C4-2B (cell line): ENCODE measurements around the gene BRWD1.

Experiments used
- H3K27ac ChIP-seq: fragments of 450-650 bp; 2 replicates; pipeline ENCODE4 v1.5.1; 2017
- CTCF ChIP-seq: fragments of 450-650 bp; conservative IDR thresholded peaks from 2 replicates; pipeline ENCODE4 v1.5.1; 2017; ENCODE audit warnings: mild to moderate bottlenecking
- ZFX ChIP-seq: fragments of 450-650 bp; IDR thresholded peaks from 2 replicates; pipeline ENCODE4 v1.6.1; 2017

BRWD1 gene

DNA sequence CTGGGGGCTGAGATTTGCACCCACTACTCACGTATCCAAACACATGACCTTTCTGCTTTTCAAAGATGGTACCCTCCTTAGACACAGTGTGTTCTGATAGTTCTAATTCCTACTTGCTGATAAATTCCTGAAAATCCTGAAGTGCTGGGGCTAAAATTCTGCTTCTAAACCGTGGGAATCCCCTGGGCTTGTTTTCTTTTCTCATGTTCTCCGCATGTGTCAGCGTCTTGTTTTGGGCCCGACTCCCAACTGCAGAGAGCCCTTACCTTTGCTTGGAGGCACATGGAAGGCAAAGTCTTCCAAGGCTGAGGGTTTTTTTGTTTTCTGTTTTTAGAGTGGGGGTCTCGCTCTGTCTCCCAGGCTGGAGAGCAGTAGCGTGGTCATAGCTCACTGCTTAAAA lies 157.4 kb downstream of the BRWD1 start:
- TF ChIP-seq CTCF (no peak), ZFX (no peak)
- no peak overlapping the region for H3K27ac ChIP-seq

GRCh38 chr21:39155578-39155977 lies 157.9 kb downstream of the BRWD1 start:
- TF ChIP-seq CTCF = no peak
- TF ChIP-seq ZFX = no peak
- H3K27ac ChIP-seq = no peak overlapping the region

GRCh38 chr21:39153842-39154241 lies 159.6 kb downstream of the BRWD1 start:
- H3K27ac ChIP-seq = no peak overlapping the region
- TF ChIP-seq CTCF (no peak), ZFX (no peak)

- no peak overlapping the region for H3K27ac ChIP-seq
- TF ChIP-seq CTCF (peak; percentile 71), ZFX (no peak)
These were observed 160.1 kb downstream of the BRWD1 start for GRCh38 chr21:39153373-39153772.

DNA sequence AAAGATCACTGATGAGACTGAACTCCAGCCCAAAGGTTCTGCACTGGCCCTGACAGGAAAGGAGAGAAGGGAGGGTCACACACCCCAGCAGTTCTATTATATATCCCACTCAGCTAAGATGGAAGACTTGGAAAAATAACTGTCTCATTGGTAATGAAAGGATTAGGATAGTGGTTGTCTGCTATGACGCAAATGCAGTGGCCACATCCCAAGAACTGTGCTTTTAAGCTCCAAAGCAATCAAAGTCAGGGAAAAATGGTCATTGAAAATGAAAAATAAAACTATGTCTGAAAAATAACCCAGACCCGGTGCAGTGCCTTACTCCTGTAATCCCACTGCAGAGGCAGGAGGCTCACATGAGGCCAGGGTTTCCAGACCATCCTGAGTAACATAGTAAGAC lies 161.2 kb downstream of the BRWD1 start:
- H3K27ac ChIP-seq = no peak overlapping the region
- TF ChIP-seq ZFX (no peak), CTCF (no peak)

- TF ChIP-seq CTCF = no peak
- no peak for TF ChIP-seq ZFX
These were observed 162.6 kb downstream of the BRWD1 start for GRCh38 chr21:39150877-39151276.

DNA sequence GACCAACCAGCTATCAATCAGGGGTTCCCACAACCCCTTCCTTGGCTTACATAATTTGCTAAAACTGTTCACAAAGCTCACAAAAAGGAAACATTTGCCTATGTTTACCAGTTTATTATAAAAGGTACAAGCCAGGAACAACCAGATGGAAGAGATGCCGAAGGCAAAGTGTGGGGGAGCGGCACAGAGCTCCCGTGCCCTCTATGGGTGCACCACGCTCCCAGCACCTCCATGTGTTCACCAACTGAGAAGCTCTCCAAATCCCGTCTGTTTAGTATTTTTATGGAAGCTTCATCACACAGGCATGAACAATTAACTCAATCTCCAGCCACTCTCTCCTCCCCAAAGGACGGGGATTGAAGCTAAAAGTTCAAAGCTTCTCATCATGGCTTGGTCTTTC lies 163.1 kb downstream of the BRWD1 start:
- no peak overlapping the region for H3K27ac ChIP-seq
- TF ChIP-seq ZFX (no peak), CTCF (no peak)

More at GRCh38 chr21:39150877-39151276, 162.6 kb downstream of the BRWD1 start:
- H3K27ac ChIP-seq = no peak overlapping the region
